Activated CD4-positive, alpha-beta T cell treated with anti-CD3 and anti-CD28 coated beads for 24 hours (primary cell): ENCODE data around the gene ANKRD17.

Experiments used
- DNase-seq, 2 donors: peaks; one replicate each; pipeline ENCODE4 v3.0.0-alpha.2; 2020; ENCODE audit warnings: low read depth in 2 of 2

The ANKRD17 gene

GRCh38 chr4:73104695-73105094 lies 153.9 kb downstream of the ANKRD17 start:
- DNase-seq: no peak

DNA sequence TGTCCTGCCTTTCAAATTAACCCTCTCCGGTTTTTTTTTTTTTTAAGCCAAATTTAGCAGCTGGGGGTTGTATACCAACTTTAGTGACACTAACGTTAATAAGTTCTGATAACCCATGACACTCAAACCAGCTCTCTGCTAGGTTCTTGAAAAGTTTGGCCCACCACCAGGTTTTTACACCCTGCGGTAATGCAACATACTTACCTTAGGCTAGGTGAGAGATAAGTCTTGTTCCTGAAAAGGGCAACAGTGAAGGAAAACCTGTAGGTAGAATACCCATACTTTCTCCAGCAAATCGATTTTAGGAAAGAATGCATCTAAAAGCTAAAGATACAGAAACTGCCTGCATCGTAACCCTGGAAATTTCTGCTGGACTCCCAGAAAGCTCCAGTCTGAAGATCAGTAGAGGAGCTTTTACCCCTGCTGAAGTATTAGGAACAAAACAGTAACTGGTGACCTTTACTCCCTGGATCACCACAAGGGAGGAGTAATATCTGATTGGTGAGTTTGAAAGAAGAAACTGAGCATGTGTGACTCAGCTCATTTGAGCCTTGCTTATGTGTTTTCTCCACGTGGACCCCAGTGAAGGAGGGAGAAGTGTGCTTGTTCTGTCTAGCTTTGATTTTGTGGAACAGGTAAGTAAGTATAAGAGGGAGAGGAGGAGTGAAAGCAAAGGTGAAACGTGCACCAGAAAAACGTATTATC lies 154.6 kb downstream of the ANKRD17 start:
- DNase-seq: no peak

DNA sequence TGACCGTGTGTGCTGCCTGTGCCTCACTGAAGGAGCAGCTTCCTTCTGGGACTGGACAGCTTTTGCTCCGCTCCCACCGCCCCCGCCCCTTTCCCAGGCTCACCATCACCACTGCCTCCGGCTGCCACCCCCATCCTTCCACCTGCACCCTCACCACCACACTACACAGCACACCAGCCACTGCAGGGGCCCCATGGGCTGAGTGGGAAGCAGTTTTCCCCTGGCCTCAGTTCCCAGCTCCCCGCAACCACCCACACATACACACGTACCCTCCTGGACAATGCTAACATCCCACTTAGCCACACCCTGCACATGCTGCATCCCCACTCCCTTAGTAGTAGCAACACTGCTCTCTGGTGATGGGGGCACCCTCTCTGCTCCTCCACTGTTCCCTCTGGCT lies 159.5 kb downstream of the ANKRD17 start:
- no peak for DNase-seq

- no peak for DNase-seq
Observed at GRCh38 chr4:73098713-73099112, 159.9 kb downstream of the ANKRD17 start.

- no peak for DNase-seq
Observed at GRCh38 chr4:73098016-73098415, 160.6 kb downstream of the ANKRD17 start.

DNA sequence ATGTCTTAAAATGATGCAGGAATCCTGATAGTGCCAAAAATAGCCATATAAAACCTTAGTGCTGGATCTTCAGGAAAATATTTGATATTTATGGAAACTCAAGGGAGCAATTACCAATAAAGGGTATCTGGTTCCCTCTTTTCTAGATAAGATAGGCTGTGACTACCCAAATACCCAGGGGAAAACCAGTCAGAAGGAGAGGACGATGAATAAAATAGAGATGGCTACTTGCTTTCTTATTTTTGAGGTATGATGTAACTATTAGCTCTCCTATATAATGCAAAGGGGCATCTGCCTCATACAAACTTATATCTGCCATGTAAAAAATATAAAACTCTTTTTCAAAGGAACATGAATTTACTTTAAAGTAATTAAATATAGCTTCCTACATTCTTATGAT lies 165.7 kb downstream of the ANKRD17 start:
- no peak for DNase-seq

GRCh38 chr4:73090738-73091137 lies 167.9 kb downstream of the ANKRD17 start:
- DNase-seq: no peak

DNA sequence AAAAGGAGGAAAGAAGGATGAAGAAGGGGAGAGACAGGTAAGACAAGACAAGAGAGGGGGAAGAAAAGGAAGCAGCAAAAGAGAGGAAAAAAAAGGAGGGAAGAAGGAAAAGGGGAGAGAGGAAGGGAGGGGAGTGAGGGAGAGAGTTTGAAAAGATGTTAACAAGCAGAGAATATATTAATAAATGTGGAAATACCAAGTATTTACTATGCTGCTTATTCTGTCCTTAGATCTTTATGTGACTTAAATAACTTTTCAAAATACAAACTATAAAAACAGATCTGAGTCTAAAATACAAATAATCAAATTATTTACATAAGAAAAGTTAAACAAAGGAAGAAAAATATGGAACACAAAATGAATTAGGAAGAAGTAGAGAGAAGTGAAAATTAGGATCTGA lies 170.7 kb downstream of the ANKRD17 start:
- no peak for DNase-seq

DNA sequence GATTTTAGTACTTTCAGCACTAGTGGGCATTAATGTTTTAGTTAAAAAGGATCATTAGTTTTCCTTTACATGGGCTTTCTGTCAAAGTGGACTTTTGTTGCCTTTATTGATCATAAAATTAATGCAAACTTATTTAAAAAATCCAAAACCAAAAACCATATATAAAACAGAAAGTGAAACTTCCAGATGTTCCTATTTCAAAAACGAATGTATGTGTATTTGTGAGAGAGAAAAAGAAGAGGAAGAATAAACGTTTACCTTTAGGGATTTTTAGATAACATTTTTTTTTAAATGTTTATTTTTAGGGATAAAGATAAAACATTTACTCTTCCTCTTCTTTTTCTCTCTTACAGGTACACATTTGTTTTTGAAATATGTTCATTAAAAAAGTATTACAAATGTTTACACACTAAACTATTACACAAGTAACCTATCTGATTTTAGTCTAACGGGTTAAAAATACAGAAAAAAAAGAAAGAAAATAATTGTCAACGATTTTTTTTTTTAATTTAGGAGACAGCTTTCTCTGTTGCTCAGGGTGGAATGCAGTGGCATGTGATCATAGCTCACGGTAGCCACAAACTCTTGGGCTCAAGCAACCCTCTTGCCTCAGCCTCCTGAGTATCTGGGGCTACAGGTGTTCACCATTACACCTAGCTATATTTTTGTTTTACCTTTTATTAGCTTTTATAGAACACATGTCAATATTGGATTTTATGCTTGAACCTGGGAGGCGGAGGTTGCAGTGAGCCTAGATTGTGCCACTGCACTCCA lies 172.3 kb downstream of the ANKRD17 start:
- DNase-seq: no peak

GRCh38 chr4:73080789-73081188 lies 177.8 kb downstream of the ANKRD17 start:
- DNase-seq: no peak

DNA sequence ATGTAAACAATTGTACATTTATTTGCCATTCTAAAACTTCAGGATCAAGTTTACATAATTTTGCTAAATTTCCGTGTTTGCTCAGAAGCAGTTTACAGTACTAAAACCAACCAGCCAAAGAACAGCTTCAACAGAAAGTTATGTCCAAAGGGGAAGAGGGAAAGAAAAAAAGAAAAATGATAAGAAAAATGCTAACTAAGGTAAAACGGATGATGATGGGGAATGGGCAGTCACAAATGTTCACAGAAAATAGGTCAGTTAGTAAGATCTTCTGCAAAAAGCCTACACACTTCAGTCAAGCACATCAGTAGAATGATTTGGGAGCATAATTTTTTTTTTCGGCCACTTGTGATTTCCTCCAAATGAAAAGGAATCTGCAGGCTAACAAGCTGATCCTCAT lies 182.8 kb downstream of the ANKRD17 start:
- DNase-seq: no peak

- DNase-seq: no peak
Observed at GRCh38 chr4:73070074-73070390, 188.6 kb downstream of the ANKRD17 start.

DNA sequence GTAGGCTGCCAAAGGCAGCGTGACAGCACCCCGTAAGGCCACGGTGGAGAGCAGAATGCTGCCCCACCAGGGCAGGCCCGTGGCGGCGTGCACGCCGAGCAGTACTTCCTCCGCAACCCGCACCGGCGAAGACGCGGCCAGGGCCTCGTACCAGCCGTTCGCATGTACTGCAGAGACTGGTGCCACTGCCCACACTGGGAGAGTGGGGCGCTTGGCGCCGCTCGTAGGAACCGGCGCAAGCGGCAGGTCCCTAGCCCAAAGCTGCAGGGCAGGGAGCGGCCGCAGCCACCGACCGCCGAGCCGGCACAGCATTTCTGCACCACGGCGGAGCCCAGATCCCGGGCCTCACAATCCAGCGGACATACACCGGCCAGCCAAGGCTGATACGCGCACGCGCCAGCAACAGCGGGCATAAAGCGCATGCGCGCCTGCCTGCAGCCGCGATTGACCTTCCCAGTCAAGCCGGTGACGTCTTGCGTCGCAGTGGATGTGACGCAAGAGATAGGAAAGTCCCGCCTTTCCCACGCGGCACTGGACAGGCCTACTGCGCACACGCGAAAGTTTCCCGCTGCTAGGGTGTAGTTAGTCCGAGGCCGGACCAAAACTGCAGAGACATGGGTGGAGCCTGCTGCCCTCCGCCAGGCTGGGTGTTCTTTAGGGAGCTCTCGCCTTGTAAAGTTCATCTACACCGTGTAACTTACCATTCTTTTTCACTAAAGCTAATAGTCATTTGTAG lies 189.1 kb downstream of the ANKRD17 start, which contains the start of gene COX18:
Gene COX18 (minus strand): TSS at position 379 of the 736 bp plus-strand sequence. CDS start 67 bp downstream, at position 312.
- peak; percentile 84 to 90 for DNase-seq

- no peak for DNase-seq
Observed at GRCh38 chr4:73068491-73069337, 189.9 kb downstream of the ANKRD17 start.

- DNase-seq: no peak
Observed at GRCh38 chr4:73067971-73068394, 190.6 kb downstream of the ANKRD17 start.

GRCh38 chr4:73066928-73067327 lies 191.7 kb downstream of the ANKRD17 start:
- no peak for DNase-seq

GRCh38 chr4:73066445-73066844 lies 192.2 kb downstream of the ANKRD17 start:
- DNase-seq: no peak

DNA sequence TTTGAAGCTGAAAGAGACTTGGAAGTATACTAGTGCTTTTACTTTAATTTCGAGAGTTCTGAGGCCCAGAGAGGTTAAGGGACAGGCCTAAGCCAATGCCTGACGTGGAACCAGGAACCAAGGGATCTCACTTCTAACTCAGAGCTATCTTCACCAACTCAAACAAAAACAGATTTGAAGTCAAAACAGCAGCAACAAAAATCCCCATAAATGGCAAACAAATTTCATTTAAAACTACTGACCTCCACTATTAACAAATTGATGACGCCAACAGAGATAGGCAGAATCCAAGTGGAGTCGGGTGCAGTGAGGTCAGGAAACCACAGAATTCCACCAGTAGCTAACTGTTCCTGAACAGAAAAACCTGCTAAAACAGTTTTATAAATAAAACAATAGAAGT lies 194.1 kb downstream of the ANKRD17 start:
- DNase-seq: no peak

DNA sequence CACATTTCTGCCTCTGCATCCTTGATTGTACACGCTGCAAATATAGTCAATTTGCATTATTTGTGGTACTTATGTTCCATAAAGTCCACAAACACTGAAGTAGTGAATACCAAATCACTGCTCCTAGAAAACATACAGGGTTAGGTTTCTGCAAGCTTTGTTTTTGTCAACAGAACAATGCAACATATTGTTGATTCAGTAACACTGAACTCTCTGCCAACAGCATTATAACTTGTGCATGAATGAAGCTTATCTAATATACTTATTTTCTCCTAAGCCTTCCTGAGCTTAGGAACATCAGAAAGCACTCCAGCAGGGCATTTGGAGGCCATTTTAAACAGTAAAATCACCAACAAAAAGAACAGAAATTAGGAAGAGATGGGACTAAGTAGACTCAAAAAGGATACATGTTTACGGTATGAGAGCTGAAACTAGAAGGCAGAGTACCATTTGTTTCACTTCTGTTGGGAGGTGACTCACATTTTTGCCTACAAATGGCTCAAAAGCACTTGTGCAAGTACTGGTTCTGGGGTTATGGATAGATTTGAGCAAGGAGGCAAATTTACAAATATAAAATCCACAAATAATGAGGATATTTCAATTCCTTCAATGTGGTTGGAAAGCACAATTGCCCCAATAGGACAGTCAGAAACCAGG lies 203.2 kb downstream of the ANKRD17 start:
- DNase-seq: no peak

GRCh38 chr4:73053974-73054480 lies 204.6 kb downstream of the ANKRD17 start:
- no peak for DNase-seq

GRCh38 chr4:73053076-73053475 lies 205.5 kb downstream of the ANKRD17 start:
- no peak for DNase-seq
